NB4 (cell line): ENCODE measurements around the gene RNF125.
"Not testable (repeated sequence)": the region's sequence is repeated elsewhere in the genome, so short reads cannot be mapped to it uniquely, and the experiment has no call there.

Experiments
- CTCF ChIP-seq: IDR thresholded peaks from one replicate; pipeline ENCODE4 v1.5.1; 2012; ENCODE audit warnings: low read depth, low read length
- POLR2A ChIP-seq: IDR thresholded peaks from 2 replicates; pipeline ENCODE4 v1.6.1; 2011; ENCODE audit warnings: mild to moderate bottlenecking; ENCODE audit not compliant: insufficient read length; ENCODE audit errors: extremely low read depth

- not testable (repeated sequence) for TF ChIP-seq CTCF, POLR2A
Measured at GRCh38 chr18:32019949-32020625, 1.5 kb downstream of the RNF125 start.
